OCI-LY1 (cell line): ENCODE data around the gene RTKN2.

Experiments
- H2AFZ ChIP-seq: fragments of 200-600 bp; sonication (generic), shearing (Covaris generic); 2 replicates; pipeline ENCODE4 v1.6.0; 2014; ENCODE audit warnings: antibody characterized with exemption, mild to moderate bottlenecking, low read length
- H3F3A ChIP-seq: fragments of 200-600 bp; sonication (generic), shearing (Covaris generic); 2 replicates; pipeline ENCODE4 v1.6.0; 2014; ENCODE audit warnings: mild to moderate bottlenecking, antibody characterized with exemption, low read length, moderate library complexity; ENCODE audit not compliant: insufficient read depth
- H3K27ac ChIP-seq: fragments of 200-600 bp; sonication (generic); 2 replicates; pipeline ENCODE4 v1.5.1; 2014; ENCODE audit warnings: low read length, mixed run types, mild to moderate bottlenecking, low read depth; ENCODE audit not compliant: poor library complexity, severe bottlenecking
- H3K27me3 ChIP-seq: fragments of 200-600 bp; sonication (generic); 2 replicates; pipeline ENCODE4 v1.6.0; 2014; ENCODE audit warnings: antibody characterized with exemption, mild to moderate bottlenecking, low read length, moderate library complexity; ENCODE audit not compliant: insufficient read depth
- H3K36me3 ChIP-seq: fragments of 200-600 bp; sonication (generic); 2 replicates; pipeline ENCODE4 v1.6.1; 2014; ENCODE audit warnings: mild to moderate bottlenecking, antibody characterized with exemption, low read length, moderate library complexity, mixed read lengths; ENCODE audit not compliant: insufficient read depth
- H3K4me1 ChIP-seq: fragments of 200-600 bp; sonication (generic); 2 replicates; pipeline ENCODE4 v1.5.1; 2014; ENCODE audit warnings: mild to moderate bottlenecking, low read length, moderate library complexity; ENCODE audit not compliant: insufficient read depth, severe bottlenecking
- H3K4me2 ChIP-seq: fragments of 200-600 bp; sonication (generic), shearing (Covaris generic); 2 replicates; pipeline ENCODE4 v1.6.1; 2014; ENCODE audit warnings: low read length
- H3K4me3 ChIP-seq: fragments of 200-600 bp; sonication (generic); 2 replicates; pipeline ENCODE4 v1.5.1; 2014; ENCODE audit warnings: low read length, low read depth, mild to moderate bottlenecking, mixed read lengths; ENCODE audit not compliant: poor library complexity, severe bottlenecking
- H3K79me2 ChIP-seq: fragments of 200-600 bp; shearing (Covaris generic); 2 replicates; pipeline ENCODE4 v1.6.1; 2016; ENCODE audit warnings: mixed run types, low read length, mixed read lengths; ENCODE audit not compliant: insufficient read depth
- H3K9ac ChIP-seq: fragments of 200-600 bp; sonication (generic), shearing (Covaris generic); 2 replicates; pipeline ENCODE4 v1.6.1; 2014; ENCODE audit warnings: mild to moderate bottlenecking, low read length, mixed read lengths
- H3K9me2 ChIP-seq: fragments of 200-600 bp; sonication (generic), shearing (Covaris generic); 2 replicates; pipeline ENCODE4 v1.6.1; 2014; ENCODE audit warnings: low read depth, mild to moderate bottlenecking, low read length, mixed read lengths
- H3K9me3 ChIP-seq: fragments of 200-600 bp; shearing (Covaris generic); 2 replicates; pipeline ENCODE4 v1.6.1; 2014; ENCODE audit warnings: low read length, mixed read lengths
- H4K20me1 ChIP-seq: fragments of 200-600 bp; sonication (generic), shearing (Covaris generic); 2 replicates; pipeline ENCODE4 v1.6.0; 2016; ENCODE audit warnings: mild to moderate bottlenecking, low read length; ENCODE audit not compliant: insufficient read depth
- EZH2 ChIP-seq: fragments of 200-600 bp; sonication (generic), shearing (Covaris generic); IDR thresholded peaks from 2 replicates; pipeline ENCODE4 v1.8.0; 2017; ENCODE audit warnings: borderline replicate concordance, mixed run types, mild to moderate bottlenecking, antibody characterized with exemption, low read length, moderate library complexity, mixed read lengths
- TF ChIP-seq, protein P1 (sequence below): fragments of 200-600 bp; sonication (generic), shearing (Covaris generic); IDR thresholded peaks from 2 replicates; pipeline ENCODE4 v1.5.1; 2017; ENCODE audit warnings: mild to moderate bottlenecking, antibody characterized with exemption, low read length, moderate library complexity, mixed read lengths

The RTKN2 gene

DNA sequence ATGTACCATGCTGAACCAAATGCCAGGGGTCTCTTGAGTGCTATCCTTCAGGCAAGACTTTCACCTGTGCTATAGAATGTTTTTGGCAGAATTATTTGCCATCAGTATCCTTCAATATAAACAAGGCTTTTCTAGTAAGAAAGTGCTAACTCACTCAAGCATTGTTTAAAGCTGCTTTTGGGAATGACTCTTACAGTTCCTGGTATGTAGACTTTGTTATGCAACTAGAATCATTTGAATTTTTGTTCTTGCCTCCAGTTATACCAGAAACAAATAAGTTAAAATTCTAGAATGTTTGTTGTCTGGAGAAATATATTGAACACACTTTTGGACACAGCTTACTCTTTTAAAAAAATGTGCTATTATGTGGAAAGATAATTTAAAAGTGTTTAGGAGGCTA lies 39.5 kb upstream of the RTKN2 start:
- no peaks in the 10 kb centered on the region for H3K27me3 ChIP-seq
- no peak overlapping the region for H3K4me3 ChIP-seq
- H3F3A ChIP-seq, result no peaks in the 10 kb centered on the region
- H3K27ac ChIP-seq, result no peak overlapping the region
- no peaks in the 10 kb centered on the region for H3K9me3 ChIP-seq
- TF ChIP-seq EZH2, result no peak
- TF ChIP-seq, protein P1, sequence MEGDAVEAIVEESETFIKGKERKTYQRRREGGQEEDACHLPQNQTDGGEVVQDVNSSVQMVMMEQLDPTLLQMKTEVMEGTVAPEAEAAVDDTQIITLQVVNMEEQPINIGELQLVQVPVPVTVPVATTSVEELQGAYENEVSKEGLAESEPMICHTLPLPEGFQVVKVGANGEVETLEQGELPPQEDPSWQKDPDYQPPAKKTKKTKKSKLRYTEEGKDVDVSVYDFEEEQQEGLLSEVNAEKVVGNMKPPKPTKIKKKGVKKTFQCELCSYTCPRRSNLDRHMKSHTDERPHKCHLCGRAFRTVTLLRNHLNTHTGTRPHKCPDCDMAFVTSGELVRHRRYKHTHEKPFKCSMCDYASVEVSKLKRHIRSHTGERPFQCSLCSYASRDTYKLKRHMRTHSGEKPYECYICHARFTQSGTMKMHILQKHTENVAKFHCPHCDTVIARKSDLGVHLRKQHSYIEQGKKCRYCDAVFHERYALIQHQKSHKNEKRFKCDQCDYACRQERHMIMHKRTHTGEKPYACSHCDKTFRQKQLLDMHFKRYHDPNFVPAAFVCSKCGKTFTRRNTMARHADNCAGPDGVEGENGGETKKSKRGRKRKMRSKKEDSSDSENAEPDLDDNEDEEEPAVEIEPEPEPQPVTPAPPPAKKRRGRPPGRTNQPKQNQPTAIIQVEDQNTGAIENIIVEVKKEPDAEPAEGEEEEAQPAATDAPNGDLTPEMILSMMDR, result no peak
- H3K9me2 ChIP-seq, result no peaks in the 10 kb centered on the region
- no peak overlapping the region for H3K4me2 ChIP-seq
- no peaks in the 10 kb centered on the region for H3K4me1 ChIP-seq
- no peaks in the 10 kb centered on the region for H4K20me1 ChIP-seq
- H3K9ac ChIP-seq, result no peak overlapping the region
- H3K79me2 ChIP-seq, result no peaks in the 10 kb centered on the region
- no peaks in the 10 kb centered on the region for H3K36me3 ChIP-seq
- no peak overlapping the region for H2AFZ ChIP-seq

DNA sequence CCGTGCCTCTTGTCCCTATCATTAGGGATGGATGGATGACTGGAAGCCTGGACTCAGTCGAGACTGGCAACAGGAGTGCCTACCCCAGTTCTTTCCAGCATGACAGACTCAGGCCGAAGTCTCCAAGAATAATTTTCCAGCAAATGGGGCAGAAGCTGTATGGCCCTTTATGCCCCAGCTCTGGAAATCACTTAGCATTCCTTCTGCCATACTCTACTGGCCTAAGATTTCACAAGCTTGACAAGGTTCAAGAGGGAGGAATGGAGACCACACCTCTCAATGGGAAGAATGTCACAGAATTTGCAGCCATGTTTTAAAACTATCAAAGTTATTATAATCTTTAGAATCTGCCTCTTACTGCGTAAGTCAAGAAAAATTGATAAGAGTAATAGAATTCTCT lies 39.0 kb upstream of the RTKN2 start:
- H3K36me3 ChIP-seq, result no peaks in the 10 kb centered on the region
- H3K9ac ChIP-seq, result no peak overlapping the region
- no peaks in the 10 kb centered on the region for H3K9me2 ChIP-seq
- no peaks in the 10 kb centered on the region for H3K9me3 ChIP-seq
- no peaks in the 10 kb centered on the region for H3K27me3 ChIP-seq
- TF ChIP-seq, protein P1, result no peak
- no peak for TF ChIP-seq EZH2
- H2AFZ ChIP-seq, result no peak overlapping the region
- H3K4me1 ChIP-seq, result no peaks in the 10 kb centered on the region
- H3K27ac ChIP-seq, result no peak overlapping the region
- H3K79me2 ChIP-seq, result no peaks in the 10 kb centered on the region
- H3F3A ChIP-seq, result no peaks in the 10 kb centered on the region
- no peaks in the 10 kb centered on the region for H4K20me1 ChIP-seq
- H3K4me2 ChIP-seq, result no peak overlapping the region
- no peak overlapping the region for H3K4me3 ChIP-seq

- H4K20me1 ChIP-seq, result no peaks in the 10 kb centered on the region
- no peak overlapping the region for H3K4me2 ChIP-seq
Observed at GRCh38 chr10:62306663-62307062, 38.0 kb upstream of the RTKN2 start.

More at GRCh38 chr10:62306663-62307062, 38.0 kb upstream of the RTKN2 start:
- no peak overlapping the region for H3K9ac ChIP-seq
- H3K9me2 ChIP-seq, result no peaks in the 10 kb centered on the region
- H3K9me3 ChIP-seq, result no peaks in the 10 kb centered on the region
- TF ChIP-seq, protein P1, result no peak
- no peak for TF ChIP-seq EZH2
- H3K27me3 ChIP-seq, result no peaks in the 10 kb centered on the region
- no peak overlapping the region for H3K27ac ChIP-seq
- no peaks in the 10 kb centered on the region for H3K79me2 ChIP-seq
- no peak overlapping the region for H2AFZ ChIP-seq
- H3F3A ChIP-seq, result no peaks in the 10 kb centered on the region
- H3K36me3 ChIP-seq, result no peaks in the 10 kb centered on the region
- H3K4me1 ChIP-seq, result no peaks in the 10 kb centered on the region
- no peak overlapping the region for H3K4me3 ChIP-seq
